Choroid plexus epithelial cell (primary cell): ENCODE results near the gene SP2.

ENCODE experiments used
- DNase-seq: peaks from one replicate; pipeline ENCODE4 v3.0.0-alpha.2; 2010; ENCODE audit warnings: low read depth
- H3K4me3 ChIP-seq: 2 replicates; pipeline ENCODE4 v1.5.1; 2011; ENCODE audit warnings: low read depth, mild to moderate bottlenecking, control low read depth, low read length, moderate library complexity
- TF ChIP-seq, protein P1 (sequence below): conservative IDR thresholded peaks from 2 replicates; pipeline ENCODE4 v1.5.1; 2011; ENCODE audit warnings: low read depth, mild to moderate bottlenecking, control low read depth, inconsistent platforms, low read length, moderate library complexity

SP2 gene

DNA sequence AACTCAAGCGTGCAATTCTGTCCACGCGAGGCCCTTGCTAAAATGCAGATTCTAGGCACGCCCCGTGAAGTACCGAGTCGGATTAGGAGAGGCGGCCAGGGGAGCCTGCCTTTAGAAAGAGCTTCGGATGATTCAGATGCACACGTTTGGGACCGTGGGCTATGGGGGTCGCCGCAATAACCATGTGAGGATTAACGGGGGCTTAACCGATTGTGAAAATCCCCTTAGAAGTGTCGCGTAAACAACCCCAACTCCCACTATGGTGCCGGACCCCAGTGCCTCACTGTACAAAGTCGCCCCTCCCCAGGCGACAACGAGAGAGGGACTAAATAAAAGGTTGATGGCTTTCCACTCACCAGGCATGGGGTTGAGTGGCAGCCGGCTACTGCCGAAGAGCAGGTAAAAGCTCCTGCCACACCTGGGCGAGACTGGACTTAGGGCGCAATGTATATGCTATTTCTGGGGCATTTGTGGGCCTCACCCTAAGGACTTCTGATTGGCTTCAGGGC lies 635 bp upstream of the SP2 start:
- TF ChIP-seq, protein P1, sequence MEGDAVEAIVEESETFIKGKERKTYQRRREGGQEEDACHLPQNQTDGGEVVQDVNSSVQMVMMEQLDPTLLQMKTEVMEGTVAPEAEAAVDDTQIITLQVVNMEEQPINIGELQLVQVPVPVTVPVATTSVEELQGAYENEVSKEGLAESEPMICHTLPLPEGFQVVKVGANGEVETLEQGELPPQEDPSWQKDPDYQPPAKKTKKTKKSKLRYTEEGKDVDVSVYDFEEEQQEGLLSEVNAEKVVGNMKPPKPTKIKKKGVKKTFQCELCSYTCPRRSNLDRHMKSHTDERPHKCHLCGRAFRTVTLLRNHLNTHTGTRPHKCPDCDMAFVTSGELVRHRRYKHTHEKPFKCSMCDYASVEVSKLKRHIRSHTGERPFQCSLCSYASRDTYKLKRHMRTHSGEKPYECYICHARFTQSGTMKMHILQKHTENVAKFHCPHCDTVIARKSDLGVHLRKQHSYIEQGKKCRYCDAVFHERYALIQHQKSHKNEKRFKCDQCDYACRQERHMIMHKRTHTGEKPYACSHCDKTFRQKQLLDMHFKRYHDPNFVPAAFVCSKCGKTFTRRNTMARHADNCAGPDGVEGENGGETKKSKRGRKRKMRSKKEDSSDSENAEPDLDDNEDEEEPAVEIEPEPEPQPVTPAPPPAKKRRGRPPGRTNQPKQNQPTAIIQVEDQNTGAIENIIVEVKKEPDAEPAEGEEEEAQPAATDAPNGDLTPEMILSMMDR, result no peak
- peak; percentile 39 for DNase-seq
- H3K4me3 ChIP-seq, result peak overlapping the region; percentile 96

- peak; percentile 38 for DNase-seq
- TF ChIP-seq, protein P1, result no peak
Observed at GRCh38 chr17:47896672-47897490, 845 bp downstream of the SP2 start.

DNA sequence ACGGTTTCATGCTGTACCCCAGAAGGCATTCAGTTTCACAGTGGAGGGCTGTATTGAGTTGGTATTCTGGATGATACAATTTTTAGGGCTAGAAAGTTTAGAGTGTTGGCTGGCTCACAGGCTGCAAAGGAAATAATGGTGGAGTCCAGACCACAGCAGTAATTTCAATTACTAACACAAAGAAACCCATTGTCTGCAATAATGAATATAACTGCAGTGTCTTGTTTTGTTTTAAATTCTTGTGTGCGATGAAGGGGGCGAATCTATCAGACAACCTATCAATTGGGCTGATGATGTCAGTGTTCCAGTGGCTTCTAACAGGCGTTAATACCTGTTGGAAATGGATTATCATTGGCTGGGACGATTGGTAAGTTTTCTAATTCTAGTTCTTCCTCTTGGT lies 1.5 kb downstream of the SP2 start:
- DNase-seq, result no peak
- TF ChIP-seq, protein P1, result no peak
- H3K4me3 ChIP-seq, result peak overlapping the region; percentile 94

More at GRCh38 chr17:47896672-47897490, 845 bp downstream of the SP2 start:
- H3K4me3 ChIP-seq, result peak overlapping the region; percentile 94

- TF ChIP-seq, protein P1, result no peak
- no peak for DNase-seq
- no peak overlapping the region for H3K4me3 ChIP-seq
Observed at GRCh38 chr17:47898241-47898640, 2.2 kb downstream of the SP2 start.

- no peak for DNase-seq
- TF ChIP-seq, protein P1, result no peak
- H3K4me3 ChIP-seq, result no peak overlapping the region
Observed at GRCh38 chr17:47899643-47900042, 3.6 kb downstream of the SP2 start.

DNA sequence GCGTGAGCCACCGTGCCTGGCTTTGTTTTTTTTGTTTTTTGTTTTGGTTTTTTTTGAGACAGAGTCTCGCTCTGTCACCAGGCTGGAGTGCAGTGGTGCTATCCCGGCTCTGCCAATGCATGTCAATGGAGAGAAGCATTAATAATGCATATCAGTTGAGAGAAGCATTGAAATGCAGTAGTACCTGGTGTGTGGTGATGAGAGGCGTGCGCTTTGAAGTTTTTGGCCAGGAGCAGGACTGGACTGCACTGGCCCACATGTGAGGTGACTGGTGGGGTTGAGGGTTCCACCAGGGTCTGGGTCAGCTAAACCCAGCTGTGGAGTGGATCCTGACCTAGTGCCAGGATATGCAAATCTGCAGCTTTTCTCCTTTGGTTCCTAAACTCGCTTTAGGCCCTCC lies 5.4 kb downstream of the SP2 start:
- TF ChIP-seq, protein P1, result no peak
- no peak for DNase-seq
- no peak overlapping the region for H3K4me3 ChIP-seq

- TF ChIP-seq, protein P1, result no peak
- H3K4me3 ChIP-seq, result no peak overlapping the region
- DNase-seq, result no peak
Observed at GRCh38 chr17:47902039-47902744, 6.2 kb downstream of the SP2 start.
